ENCODE measurements around the gene TMEM81. TPM values are rescaled to one million over a fixed set of nuclear protein-coding genes. Genes with fewer than 3 reads are reported as not detected.

Gene TMEM81
- total RNA-seq, 1 donor from 2014 or later: 5.8 TPM

GRCh38 chr1:205069371-205070125 is 14.7 kb downstream of the TMEM81 start:
- no peaks in the 10 kb centered on the region for H3K36me3 Mint-ChIP-seq
- no peak overlapping the region for H3K27ac Mint-ChIP-seq
- no peaks in the 10 kb centered on the region for H3K9me3 Mint-ChIP-seq
- no peak overlapping the region for H3K4me3 Mint-ChIP-seq
- no peak for TF ChIP-seq CTCF (conservative IDR thresholded peaks at IDR 0.05)
- peaks cover 15% of the 10 kb centered on the region for H3K27me3 Mint-ChIP-seq
- DNase-seq (ENCODE audit: extremely low spot score, unreplicated experiment): peak; percentile 64
- no peaks in the 10 kb centered on the region for H3K4me1 Mint-ChIP-seq (ENCODE audit: unreplicated experiment)

- peak; percentile 4 for DNase-seq (ENCODE audit: extremely low spot score, unreplicated experiment)
- H3K27me3 Mint-ChIP-seq: peaks cover 15% of the 10 kb centered on the region
- no peaks in the 10 kb centered on the region for H3K36me3 Mint-ChIP-seq
- peaks cover 3% of the 10 kb centered on the region for H3K4me1 Mint-ChIP-seq (ENCODE audit: unreplicated experiment)
- TF ChIP-seq CTCF (conservative IDR thresholded peaks at IDR 0.05): no peak
- no peak overlapping the region for H3K27ac Mint-ChIP-seq
- H3K9me3 Mint-ChIP-seq: no peaks in the 10 kb centered on the region
- H3K4me3 Mint-ChIP-seq: no peak overlapping the region
Measured at GRCh38 chr1:205068457-205069040, 15.7 kb downstream of the TMEM81 start.

- no peaks in the 10 kb centered on the region for H3K36me3 Mint-ChIP-seq
- peaks cover 4% of the 10 kb centered on the region for H3K4me1 Mint-ChIP-seq (ENCODE audit: unreplicated experiment)
- DNase-seq (ENCODE audit: extremely low spot score, unreplicated experiment): peak; percentile 47
- H3K27ac Mint-ChIP-seq: no peak overlapping the region
- no peak for TF ChIP-seq CTCF (conservative IDR thresholded peaks at IDR 0.05)
- no peaks in the 10 kb centered on the region for H3K9me3 Mint-ChIP-seq
- H3K27me3 Mint-ChIP-seq: peaks cover 15% of the 10 kb centered on the region
- no peak overlapping the region for H3K4me3 Mint-ChIP-seq
Measured at GRCh38 chr1:205068001-205068400, 16.3 kb downstream of the TMEM81 start.

GRCh38 chr1:205067031-205067430 is 17.2 kb downstream of the TMEM81 start:
- Mint-ChIP-seq H3K4me3 (no peak overlapping the region), H3K4me1 (ENCODE audit: unreplicated experiment) (peaks cover 4% of the 10 kb centered on the region), H3K9me3 (no peaks in the 10 kb centered on the region), H3K27me3 (peaks cover 18% of the 10 kb centered on the region), H3K36me3 (no peaks in the 10 kb centered on the region), H3K27ac (no peak overlapping the region)
- TF ChIP-seq CTCF (conservative IDR thresholded peaks at IDR 0.05): no peak
- peak; percentile 37 for DNase-seq (ENCODE audit: extremely low spot score, unreplicated experiment)

- H3K27ac Mint-ChIP-seq: no peak overlapping the region
- no peak for DNase-seq (ENCODE audit: extremely low spot score, unreplicated experiment)
Measured at GRCh38 chr1:205066141-205066818, 18.0 kb downstream of the TMEM81 start.

More at GRCh38 chr1:205066141-205066818, 18.0 kb downstream of the TMEM81 start:
- Mint-ChIP-seq H3K9me3 (no peaks in the 10 kb centered on the region), H3K27me3 (peaks cover 18% of the 10 kb centered on the region), H3K4me3 (no peak overlapping the region), H3K36me3 (no peaks in the 10 kb centered on the region), H3K4me1 (ENCODE audit: unreplicated experiment) (peaks cover 9% of the 10 kb centered on the region)
- TF ChIP-seq CTCF (conservative IDR thresholded peaks at IDR 0.05): peak; percentile 32

Measured in type B pancreatic cell (in vitro differentiated cells).